NCI-H1436 (cell line): Measurements from ENCODE around the gene ALPL.

Experiments used
- DNase-seq: peaks from one replicate; lab custom pipeline; 2025; lab: John Stamatoyannopoulos, UW

ALPL gene

GRCh38 chr1:21530368-21531016, 21.3 kb downstream of the ALPL start:
- DNase-seq: no peak

- DNase-seq: no peak
Measured at GRCh38 chr1:21531241-21531640, 22.0 kb downstream of the ALPL start.

- DNase-seq: no peak
Measured at GRCh38 chr1:21532496-21532895, 23.3 kb downstream of the ALPL start.

- DNase-seq: no peak
Measured at GRCh38 chr1:21532992-21533534, 23.8 kb downstream of the ALPL start.

- no peak for DNase-seq
Measured at GRCh38 chr1:21534146-21534545, 24.9 kb downstream of the ALPL start.

- peak; percentile 29 for DNase-seq
Measured at GRCh38 chr1:21534674-21535378, 25.6 kb downstream of the ALPL start.

- no peak for DNase-seq
Measured at GRCh38 chr1:21536218-21536617, 27.0 kb downstream of the ALPL start.

- no peak for DNase-seq
Measured at GRCh38 chr1:21537511-21537931, 28.3 kb downstream of the ALPL start.

- DNase-seq: no peak
Measured at GRCh38 chr1:21537932-21538630, 28.9 kb downstream of the ALPL start.

GRCh38 chr1:21539933-21540332, 30.7 kb downstream of the ALPL start:
- peak; percentile 7 for DNase-seq

GRCh38 chr1:21541329-21541728, 32.1 kb downstream of the ALPL start:
- DNase-seq: no peak

- DNase-seq: no peak
Measured at GRCh38 chr1:21541835-21542234, 32.6 kb downstream of the ALPL start.

GRCh38 chr1:21543598-21543997, 34.4 kb downstream of the ALPL start:
- no peak for DNase-seq

GRCh38 chr1:21544095-21544494, 34.9 kb downstream of the ALPL start:
- no peak for DNase-seq

- DNase-seq: no peak
Measured at GRCh38 chr1:21546122-21546825, 37.1 kb downstream of the ALPL start.

GRCh38 chr1:21547876-21548275, 38.7 kb downstream of the ALPL start:
- no peak for DNase-seq

GRCh38 chr1:21550097-21550496, 40.9 kb downstream of the ALPL start:
- DNase-seq: no peak

GRCh38 chr1:21550866-21551475, 41.7 kb downstream of the ALPL start:
- no peak for DNase-seq

- no peak for DNase-seq
Measured at GRCh38 chr1:21552715-21553114, 43.5 kb downstream of the ALPL start.

GRCh38 chr1:21553116-21553926, 44.1 kb downstream of the ALPL start:
- peak; percentile 12 for DNase-seq
